HG03558 (cell line): ENCODE results near the gene AMIGO3.
"Not testable (repeated sequence)": the region's sequence is repeated elsewhere in the genome, so short reads cannot be mapped to it uniquely, and the experiment has no call there.

Source experiments
- ATAC-seq: cut with Tn5 transposase; IDR thresholded peaks from one replicate; pipeline ENCODE4 v1.9.1; 2021; ENCODE audit warnings: moderate number of reproducible peaks; ENCODE audit not compliant: unreplicated experiment; ENCODE audit errors: extremely low read depth

AMIGO3 gene

DNA sequence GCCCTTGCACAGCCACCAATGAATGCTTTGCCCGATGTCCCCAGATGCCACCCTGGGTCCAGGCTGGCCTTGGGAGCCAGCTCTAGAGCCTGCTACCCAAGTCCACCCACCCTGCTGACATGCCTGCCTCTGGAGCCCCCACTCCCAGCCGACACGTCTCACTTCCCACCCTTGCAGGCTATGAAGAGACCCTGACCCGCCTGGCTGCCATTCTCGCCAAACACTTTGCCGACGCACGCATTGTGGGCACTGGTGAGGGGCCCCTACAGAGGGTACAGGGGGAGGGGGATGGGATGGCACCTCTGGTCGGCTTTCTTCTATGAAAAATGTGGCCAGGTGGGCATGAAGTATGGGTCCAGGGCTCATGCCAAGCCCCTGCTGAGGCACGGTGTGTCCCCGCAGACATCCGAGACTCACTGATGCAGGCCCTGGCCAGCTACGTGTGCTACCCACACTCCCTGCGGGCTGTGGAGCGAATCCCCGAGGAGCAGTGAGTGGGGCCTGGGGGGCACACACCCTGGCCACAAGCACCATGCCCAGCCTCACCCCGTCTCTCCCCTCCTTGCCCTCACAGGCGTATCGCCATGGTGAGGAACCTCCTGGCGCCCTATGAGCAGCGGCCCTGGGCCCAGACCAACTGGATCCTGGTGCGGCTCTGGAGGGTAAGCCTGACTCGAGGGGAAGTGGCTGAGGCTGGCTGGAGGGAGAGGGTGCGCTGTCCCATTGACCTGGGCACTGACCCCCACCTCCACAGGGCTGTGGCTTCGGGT lies 6.0 kb downstream of the AMIGO3 start:
- no peak for ATAC-seq

DNA sequence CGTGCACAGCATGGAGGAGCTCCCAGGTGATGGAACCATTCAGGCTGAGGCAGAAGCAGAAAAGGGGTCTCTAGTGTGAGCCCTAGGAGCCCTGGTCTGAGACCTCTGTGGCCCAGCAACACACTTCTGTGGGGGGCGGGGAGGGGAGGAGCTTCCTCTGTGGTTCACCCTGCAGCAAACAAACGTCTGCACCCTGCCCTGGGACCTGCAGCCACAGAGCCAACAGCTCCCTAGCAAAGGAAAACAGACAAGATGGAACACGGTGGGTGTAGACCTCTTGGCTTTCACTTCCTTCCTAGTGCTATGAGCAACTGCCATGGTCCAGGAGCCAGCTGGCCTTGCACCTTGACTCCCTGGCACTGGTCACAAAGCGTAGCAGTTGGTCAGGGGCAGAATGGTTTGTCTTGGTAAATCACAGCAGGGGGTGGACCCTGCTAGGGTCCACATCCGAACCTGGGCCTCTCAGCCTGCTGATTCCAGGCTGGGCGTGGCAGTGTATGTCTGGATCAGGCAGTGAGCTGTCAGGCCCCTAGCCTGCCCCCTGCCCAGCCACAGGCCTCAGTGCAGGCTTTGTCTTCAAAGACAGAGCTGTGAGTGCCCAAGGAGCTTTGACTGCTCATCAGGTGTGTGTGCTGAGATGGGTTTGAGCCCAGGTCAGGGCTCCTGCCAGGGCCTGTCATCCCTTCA lies 6.7 kb downstream of the AMIGO3 start:
- ATAC-seq, result no peak

DNA sequence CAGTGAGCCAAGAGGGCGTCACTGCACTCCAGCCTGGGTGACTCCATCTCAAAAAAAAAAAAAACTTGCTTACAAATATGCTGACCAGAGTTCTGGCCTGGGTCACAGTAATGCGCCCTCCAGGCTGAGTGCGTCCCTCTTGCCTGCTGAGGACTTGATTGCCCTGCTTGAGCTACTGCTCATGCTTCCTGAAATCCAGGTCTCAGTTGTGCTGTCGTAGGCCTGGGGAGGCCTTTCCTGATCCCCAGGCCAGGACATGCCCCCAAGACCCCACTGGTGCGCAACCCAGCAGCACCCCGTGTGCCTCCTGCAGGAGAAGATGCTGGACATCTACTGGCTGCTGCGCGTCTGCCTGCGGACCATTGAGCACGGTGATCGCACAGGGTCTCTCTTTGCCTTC lies 7.3 kb downstream of the AMIGO3 start:
- no peak for ATAC-seq

DNA sequence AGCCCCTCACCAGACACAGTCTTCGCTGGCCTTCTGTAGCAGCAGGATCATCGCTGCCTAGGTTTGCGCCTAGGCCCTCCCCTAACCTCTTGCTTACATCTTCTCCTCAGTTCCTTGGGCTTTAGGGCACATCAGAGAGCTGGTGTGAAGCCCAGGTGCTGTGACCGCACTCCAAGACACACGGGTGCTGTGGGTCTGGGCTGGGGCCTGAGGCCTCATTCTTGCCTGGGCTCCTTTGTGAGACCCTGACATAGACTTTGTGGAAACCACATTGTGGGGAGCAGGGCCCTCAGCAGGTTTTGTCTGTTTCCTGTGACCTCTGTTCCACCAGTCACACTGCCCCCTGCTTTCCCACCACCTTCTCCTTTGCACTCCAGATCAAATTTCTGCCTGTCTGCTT lies 8.0 kb downstream of the AMIGO3 start:
- ATAC-seq, result no peak

DNA sequence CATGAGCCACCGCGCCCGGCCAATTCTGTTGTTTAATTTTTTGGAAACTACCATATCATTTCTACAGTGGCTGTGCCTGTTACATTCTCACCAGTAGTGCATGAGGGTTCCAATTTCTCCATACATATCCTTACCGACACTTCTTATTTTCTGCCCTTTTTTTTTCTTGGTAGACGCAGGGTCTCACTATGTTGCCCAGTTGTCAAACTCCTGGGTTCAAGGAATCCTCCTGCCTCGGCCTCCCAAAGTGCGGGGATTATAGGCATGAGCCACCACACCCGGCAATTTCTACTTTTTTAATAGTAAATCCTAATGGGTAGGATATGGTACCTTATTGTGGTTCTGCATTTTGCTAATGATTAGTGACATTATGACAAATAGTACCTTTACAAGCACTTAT lies 9.6 kb downstream of the AMIGO3 start:
- ATAC-seq, result no peak

DNA sequence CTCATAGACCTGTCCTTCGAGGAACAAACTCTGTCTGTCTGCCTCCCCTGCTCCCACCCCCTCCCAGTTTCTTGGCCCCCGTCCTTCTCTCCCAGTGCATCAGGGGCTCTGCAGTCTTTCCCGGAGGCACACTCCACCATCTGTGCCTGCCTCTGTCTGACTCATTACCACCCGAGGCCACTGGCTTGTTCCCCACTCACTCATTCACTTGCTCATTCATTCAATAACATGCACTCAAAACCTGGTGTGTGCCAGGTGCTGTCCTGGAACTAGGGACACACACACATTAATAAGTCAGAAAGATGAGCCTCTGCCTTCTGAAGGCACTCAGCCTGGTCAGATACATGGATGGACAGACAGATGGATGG lies 12.4 kb downstream of the AMIGO3 start:
- ATAC-seq, result no peak

DNA sequence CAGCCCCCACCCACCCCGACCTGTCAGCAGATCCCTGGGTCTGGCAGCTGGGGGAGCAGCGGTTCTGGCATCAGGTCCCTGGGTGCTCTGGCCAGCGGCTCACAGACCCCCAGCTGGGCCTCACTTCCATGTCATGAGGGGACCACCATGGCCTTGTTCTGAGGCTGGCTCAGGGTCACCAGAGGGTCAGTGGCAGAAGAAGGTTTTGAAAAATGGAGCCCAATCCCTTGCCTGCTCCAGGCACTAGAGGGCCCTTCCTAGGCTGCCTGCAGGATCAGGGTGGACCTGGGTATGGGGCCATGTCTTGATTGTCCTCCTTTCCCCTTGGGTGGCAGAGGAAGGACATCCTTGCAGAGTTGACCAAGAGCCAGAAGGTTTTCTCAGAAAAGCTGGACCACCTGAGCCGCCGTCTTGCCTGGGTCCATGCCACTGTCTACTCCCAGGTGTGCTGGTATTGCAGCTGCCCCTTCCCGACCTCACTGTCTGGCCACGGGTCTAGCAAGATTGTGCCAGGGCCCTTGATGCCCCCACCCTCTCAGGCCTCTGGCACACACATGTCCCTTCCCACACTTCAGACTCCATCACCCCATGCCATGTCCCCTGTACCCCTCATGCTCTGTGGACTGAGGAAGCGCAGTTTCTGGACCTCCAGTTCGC lies 12.9 kb downstream of the AMIGO3 start:
- ATAC-seq, result no peak

DNA sequence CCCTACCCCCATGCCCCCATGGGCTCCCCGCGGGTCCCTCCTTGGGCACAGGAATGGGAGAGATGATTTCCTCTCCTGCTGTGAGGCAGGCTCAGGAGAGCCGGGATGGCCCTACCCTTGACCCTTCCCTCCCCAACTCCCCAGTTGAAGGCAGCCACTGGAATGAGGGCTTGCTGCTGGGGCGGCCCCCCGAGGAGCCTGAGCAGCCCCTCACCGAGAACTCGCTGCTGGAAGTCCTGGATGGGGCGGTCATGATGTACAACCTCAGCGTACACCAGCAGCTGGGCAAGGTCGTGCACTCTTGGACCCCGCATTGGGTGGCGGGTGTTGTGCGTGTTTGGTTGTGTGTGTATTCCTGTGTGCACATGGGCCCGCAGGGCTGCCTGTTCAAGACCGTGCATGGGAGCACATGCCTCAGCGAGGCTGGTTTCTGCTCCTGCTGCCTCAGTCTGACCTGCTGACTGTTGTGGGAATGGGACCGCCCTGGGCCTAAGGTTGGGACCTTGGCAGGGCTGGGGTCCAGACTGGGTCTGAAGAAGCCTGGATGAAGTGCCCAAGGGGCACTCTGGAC lies 14.0 kb downstream of the AMIGO3 start:
- ATAC-seq, result no peak

DNA sequence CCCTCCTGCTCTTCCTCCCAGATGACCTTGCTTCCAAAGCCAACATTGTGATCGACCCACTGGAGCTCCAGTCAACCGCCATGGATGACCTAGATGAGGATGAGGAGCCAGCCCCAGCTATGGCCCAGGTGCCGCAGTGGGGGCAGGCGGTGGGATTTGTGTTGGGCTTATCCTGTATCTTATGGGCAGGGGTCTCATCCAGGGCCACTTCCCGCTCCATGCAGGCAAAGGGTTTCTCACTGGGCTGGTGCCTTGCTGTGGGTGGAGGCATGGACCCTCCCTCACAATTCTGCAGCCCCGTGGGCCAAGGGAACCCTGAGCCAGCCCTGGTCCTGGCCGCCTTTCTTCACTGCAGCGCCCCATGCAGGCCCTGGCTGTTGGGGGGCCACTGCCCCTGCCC lies 14.9 kb downstream of the AMIGO3 start:
- ATAC-seq, result no peak

DNA sequence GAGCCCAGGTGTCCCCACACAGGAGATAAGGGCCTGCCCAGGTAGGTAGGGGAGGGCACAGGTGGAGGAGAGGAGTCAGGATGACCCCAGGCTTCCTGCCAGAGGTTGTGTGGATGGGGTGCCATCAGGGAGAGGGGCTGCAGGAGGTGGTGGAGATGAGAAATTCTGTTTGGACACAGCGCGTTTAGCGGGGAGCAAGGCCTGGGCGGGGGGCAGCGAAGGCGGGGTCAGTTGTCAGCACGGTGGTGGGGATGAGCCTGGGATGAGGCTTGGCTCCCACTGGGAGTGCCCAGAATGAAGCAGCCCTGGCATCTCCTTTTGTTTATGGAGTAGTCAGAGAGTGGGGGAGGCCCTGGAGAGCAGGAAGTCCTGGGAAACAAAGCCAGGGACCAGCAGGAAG lies 15.5 kb downstream of the AMIGO3 start:
- no peak for ATAC-seq

DNA sequence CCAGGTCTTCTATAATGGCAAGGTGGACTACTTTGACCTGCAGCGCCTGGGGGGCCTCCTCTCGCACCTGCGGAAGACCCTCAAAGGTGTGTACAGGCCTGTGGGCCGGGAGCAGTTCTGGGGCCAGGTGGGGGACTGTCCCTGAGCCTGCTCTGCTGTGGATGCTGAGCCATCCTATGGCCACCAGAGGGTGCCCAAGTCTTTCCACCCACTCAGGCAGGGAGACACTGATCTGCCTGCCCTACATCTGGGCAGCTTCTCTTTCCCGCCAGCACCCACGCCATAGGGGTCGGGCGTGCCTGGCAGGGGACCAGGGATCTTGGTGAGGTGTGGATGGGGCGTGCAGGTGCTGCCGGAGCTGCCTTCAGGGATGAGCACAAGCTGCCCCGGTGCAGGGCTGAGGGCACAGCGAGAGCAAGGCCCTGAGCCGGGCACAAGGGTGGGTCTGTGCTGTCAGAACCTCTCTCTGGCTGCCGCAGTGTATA lies 16.0 kb downstream of the AMIGO3 start:
- ATAC-seq, result no peak

DNA sequence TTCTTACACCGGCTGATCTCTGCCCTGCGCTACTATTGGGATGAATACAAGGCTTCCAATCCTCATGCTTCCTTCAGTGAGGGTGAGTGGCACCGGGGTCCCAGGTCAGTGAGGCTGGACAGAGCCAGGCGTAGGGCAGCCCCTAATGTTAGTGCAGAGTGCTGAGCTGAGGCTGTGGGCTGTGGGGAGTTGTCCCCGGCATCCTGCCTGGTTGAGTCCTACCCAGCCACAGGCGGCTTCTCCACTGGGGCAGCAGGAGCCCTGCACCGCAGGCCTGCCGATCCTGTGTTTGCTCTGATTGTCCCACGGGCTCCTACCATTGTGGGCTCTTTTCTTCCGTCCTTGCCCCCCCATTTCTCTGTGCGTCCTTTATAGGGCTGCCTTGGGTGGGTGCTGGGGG lies 16.8 kb downstream of the AMIGO3 start:
- no peak for ATAC-seq

DNA sequence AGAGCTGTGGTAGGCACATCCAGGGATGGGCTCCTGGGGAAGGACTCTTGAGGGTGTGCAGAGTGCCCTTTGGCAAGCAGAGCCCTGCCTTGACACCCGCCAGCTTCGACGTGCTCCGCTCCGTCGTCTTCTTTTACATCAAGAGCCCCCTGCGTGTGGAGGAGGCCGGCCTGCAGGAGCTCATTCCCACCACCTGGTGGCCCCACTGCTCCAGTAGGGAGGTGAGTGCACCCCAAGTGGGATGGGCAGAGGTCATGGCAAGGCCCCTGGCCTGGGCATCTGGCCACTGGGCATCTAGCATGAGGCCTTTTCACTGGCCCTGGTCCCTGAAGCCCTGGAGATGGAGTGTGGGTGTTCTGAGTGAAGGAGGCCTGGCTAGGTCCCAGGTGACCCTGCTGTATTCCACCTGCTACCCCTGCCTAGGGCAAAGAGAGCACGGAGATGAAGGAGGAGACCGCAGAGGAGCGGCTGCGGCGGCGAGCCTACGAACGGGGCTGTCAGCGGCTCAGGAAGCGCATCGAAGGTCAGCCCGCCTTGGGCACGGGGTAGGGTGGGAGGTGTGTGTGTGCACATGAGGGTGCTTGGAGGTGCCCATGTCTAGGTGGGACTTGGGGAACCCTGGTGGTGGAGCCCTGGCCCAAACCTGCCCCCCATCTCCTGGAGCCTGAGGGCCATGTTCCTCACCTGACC lies 18.0 kb downstream of the AMIGO3 start:
- ATAC-seq, result no peak

DNA sequence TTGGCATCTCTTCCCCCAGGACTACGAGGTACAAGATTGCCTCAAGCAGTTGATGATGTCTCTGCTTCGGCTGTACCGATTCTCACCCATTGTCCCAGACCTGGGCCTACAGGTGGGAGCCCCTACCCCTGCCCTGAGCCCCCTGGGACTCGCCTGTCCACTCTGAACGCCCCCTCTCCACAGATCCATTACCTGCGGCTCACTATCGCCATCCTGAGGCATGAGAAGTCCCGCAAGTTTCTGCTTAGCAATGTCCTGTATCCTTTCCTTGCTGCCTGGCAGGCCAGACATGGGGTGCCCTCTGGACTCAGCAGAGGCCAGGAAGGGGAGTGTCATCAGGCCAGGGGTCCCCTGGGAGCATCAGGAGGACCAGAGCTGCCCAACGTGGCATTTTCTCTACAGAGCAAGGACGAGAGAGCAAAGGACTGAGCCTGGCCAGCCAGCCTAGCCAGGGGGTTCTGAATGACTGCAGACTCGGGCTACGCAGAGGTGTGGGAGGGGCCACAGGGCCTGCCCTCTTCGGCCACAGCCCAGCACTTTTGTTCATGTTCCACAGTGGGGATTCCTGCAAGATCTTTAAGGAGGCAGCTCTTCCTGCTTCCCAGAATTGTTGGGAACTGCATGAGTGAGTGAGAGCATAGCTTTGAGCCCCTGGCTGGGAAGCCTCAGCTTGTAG lies 18.9 kb downstream of the AMIGO3 start:
- ATAC-seq, result no peak

DNA sequence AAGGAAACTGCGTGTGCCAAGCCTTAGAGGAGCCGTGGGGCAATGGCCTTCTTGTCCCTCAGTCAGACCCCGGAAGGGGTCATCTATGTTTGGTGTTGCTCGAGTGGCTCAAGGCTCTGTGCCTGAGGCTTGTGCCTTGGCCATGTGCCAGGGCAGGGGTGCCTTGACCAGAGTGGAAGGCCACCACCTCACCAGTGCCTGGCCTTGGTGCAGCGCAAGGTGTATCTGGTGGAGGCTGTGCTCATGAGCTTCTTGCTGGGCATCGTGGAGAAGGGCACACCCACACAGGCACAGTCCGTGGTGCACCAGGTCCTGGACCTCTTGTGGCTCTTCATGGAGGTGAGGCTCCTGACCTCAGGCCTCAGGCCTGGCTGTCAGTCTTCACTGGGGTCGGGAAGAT lies 19.5 kb downstream of the AMIGO3 start:
- ATAC-seq, result no peak

DNA sequence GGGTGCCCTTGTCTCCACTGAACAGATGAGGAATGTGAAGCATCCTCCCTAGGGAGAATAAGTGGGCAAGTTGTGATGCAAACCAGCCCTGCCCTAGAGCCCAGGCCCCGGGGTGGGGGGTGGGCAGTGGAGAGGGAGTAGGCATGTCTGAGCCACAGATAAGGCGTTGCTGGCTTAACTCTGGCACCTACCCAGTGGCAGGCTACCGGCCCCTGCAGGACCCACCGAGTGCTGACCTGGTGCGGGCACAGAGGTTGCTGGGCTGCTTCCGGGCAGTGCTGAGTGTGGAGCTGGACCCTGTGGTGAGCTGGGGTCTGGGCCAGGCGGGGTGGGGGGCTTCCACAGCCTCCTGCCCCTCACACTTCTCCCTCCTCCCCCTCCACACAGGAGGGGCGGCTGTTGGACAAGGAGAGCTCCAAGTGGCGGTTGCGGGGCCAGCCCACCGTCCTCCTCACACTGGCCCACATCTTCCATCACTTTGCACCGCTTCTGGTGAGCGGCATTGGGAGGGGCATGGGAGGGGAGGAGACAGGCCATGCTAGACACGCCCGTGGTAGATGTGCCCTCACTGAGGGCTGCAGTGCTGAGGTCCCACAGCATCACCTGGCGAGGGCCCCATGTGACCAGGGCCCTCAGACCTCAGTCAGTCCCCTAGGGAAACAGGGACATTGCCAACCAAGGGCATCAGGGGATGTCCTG lies 20.1 kb downstream of the AMIGO3 start:
- no peak for ATAC-seq

DNA sequence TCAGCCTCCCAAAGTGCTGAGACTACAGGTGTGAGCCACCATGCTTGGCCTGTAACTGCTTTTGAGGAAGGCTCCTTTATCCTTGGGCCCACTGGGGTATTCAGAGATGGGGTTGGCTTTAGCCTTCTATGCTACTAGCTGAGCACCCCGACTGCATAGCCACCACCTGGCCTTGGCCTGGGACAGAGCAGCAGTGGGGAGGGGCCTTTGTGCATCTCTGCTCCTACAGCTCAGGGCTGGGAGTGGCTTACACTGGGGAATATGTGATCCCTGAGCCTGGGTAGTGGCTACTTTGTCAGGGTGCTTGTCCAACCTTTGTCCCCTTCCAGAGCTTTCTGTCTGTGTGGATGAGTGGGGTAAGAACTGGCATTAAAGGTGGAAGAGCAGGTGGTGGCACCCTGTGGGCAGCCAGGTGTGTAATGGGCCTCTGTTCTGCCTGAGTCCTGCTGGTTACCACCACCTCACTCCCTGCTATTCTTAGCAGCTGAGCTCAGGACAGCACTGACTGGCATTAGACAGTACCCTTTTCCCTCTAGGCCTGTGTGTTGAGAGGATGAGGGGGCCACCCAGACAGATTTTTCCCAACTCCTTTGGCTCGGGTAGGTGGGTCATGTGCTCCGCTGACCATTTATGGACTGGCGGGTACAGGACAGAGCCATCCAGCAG lies 24.0 kb downstream of the AMIGO3 start:
- ATAC-seq, result not testable (repeated sequence)

DNA sequence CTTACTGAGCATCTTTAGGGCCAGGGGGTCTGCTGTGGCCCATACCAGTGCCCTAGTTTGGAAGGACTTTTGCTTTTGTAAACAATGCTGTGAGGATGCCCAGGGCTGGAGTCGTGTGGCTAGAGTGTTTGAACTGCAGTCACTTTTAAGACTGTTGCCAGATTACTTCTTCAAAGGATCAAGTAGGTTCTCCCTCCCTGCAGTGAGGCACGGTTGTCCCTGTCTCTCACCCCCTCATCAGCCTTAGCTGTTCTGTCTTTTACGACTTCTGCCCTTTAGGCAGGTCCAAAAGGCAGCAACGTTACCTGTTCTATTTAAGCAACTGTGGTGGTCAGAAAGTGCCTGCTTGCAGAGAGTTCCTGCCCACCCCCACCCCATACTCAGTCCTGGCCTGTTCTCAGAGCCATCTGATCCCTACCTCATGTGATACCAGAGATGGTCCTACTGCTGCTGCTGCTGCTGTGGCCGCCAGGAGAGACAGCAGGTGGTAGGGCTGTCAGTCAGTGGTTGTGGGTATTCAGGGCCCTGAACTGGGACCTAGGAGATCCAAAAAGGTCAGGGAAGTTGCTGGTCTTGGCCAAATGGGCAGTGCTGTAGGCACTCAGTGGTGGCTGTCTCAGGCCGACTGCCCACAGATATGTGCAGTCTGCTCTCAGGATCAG lies 24.9 kb downstream of the AMIGO3 start:
- not testable (repeated sequence) for ATAC-seq
